GM21825 (cell line): ENCODE results near the gene WDR33.

ENCODE experiments used
- ATAC-seq: cut with Tn5 transposase; IDR thresholded peaks from one replicate; pipeline ENCODE4 v1.9.1; 2021; ENCODE audit warnings: mild to moderate bottlenecking, moderate library complexity; ENCODE audit not compliant: unreplicated experiment

The WDR33 gene

DNA sequence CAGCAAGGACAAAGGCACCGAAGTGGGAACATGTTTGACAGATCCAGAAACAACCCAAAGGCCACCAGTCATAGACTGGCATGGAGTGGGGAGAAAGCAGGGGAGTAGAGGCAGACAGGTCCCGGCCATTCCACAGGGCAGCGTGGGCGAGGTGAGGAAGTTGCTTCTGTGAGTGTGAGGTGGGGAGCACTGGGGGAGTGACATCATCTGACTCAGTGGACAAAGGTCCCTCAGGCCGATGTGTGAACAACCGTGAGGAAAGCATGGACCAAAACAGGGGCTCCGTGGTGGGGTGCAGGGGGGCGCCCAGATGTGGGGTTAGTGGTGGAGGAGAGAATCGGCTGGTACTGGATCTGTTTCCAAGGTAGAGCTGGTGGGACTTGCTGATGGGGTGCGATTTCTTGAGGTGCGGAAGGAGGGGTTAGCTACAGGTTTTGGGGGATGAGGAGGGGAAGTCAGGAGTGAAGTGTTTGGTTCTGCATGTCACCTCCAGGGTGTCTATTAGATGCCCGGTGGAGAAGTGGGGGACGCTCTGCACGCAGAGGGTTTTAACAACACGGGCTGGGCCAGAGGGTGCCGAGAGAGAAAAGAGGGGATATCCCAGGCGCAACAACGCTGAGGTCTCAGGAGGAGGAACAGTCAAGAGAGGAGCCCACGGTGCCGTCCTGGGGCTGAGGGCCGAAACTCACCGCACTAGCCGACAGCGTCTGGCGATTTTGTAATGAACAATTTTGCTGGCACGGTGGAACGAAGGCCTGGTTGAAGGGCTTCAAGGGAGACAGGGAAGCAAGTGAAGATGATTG, 112.2 kb downstream of the WDR33 start:
- ATAC-seq, result no peak

DNA sequence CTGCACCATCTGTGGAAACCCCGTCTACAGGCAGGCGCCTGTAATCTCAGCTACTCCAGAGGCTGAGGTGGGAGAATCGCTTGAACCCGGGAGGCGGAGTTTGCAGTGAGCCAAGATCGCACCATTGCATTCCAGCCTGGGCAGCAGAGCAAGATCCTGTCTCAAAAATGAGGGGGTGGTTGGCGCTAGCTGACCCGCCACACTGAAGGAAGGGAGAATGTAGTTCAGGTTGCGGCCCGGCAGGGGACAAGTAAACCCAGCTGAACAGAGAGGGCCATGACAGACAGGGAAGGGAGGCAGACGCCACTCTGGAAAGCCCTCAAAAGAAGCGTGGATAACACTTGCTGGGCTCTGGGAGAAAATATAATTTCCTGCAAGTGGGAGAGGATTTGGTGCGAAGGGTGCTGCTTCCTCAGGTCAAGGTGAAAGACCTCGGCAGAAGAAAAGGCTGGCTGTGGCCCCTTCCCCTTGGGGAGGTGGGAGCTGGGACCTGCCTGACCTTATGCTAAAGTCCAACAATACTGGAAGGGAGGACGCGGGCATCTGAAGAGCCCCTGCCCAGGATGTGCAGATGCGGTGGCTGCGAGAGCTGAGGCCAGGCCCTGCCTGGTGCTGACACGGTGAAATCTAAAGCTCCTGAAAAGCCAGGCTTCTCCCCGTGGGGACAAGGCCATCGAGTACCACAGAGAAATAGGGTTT, 113.3 kb downstream of the WDR33 start:
- ATAC-seq, result no peak

DNA sequence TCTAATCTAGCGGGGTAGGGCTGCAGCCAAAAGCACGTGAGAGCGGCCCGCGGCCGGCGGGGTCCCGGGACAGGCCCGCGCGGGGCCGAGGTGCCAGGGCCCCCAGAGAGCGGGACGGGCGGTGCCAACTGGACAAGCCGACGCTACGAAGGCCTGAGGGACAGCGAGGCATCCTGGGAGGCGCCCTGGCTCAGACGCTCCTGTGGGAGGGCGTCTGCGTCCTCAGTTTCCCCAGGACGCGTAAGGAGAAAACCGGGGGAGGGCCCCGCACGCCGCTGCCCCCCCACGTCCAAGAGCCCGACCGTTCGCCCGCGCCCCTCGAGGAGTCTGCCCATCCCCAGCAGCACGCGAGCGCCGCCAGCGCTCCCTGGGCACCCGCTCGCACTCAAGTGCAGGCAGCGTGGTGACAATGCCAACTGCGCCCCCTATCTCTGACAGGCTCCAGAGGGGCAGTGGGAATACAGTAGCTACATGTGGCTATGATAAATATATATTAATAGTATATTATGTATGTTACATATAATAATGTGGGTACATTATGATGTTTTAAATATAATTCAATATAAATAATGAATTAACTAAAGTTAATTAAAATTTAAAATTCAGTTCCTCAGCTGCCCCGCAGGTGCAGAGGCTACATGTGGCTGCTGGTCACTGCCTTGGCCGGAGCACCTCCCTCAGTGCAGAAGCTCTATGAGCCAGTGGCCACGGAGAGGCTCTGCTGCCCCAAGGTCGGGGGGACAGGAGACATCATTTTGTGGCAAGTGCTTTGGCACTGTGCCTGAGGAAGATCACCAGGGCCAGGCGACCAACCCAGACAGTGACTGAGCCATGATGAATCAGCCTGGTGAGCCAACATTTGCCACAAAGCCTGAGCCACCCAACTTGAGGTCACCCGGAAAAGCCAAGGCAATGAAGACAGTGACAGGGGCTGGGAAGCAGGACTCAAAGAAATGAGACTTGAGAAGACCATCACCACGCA, 115.2 kb downstream of the WDR33 start:
- no peak for ATAC-seq

DNA sequence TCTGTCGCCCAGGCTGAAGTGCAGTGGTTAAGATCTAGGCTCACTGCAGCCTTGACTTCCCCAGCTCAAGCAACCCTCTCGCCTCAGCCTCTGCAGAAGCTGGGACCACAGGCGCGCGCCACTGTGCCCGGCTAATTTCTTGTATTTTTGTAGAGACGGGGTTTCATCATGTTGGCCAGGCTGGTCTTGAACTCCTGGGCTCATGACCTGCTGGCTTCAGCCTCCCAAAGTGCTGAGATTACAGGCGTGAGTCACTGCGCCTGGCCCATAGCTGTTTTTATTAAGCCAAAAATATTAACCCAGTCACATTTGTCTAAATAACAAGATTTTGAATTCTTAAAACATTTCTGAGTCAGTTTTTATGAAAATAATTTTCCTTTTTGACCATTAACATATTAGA, 116.0 kb downstream of the WDR33 start:
- no peak for ATAC-seq

DNA sequence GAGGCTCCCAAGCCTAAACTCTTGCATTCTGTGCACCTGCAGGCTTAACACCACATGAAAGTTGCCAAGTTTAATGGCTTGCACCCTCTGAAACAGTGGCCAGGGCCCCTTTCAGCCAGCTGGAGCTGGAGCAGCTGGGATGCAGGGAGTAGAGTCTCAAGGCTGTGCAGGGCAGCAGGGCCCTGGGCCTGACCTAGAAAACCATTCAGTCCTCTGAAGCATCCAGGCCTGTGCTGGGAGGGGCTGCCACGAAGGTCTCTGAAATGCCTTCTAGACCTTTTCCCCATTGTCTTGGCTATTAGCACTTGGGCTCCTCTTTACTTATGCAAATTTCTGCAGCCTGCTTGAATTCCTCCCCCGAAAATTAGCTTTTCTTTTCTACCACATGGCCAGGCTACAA, 120.3 kb downstream of the WDR33 start:
- no peak for ATAC-seq

DNA sequence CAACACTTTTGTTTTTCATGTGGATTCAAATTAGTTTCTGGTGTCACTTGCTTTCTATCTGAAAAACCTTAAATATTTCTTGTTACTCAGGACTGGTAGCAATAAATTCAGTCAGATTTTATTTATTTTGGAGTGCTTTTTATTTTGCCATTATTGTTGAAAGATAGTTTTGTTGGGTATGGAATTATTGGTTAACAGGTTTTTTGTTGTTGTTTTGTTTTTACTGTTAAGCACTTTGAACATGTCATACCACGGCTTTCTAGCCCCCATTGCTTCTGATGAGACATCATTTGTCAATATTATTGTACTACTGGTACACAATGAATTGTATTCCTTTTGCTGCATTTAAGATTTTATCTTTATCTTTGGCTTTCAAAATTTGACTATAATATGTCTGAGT, 122.6 kb downstream of the WDR33 start:
- ATAC-seq, result no peak

DNA sequence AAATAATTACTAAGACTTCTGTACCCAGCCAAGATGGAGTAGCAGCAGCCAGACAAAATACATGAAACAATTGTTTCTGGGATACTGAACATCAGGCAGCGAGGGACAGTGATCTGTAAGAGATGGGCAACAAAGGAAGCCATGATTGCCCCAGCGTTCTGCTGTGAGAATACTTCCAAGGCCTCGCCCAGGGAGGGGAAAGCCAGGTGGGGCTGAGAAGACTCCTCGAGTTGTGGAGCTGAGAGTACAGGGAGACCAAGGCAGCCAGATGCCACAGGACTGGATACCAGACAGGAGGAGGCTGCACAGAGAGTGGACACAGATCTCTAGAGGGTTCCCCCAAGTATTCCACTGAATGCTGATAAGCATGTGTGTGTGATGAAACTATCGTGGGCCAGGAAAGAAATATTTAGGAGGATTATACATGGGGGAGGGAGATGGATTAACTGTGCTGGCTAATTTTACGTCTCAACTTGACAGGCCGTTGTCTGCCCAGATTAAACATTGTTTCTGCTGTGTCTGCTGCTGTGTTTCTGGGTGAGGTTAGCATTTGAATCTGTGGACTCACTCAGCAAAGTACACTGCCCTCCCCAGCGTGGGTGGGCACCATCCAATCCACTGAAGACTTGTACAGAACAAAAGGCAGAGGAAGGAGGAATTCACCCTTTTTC, 125.4 kb downstream of the WDR33 start:
- no peak for ATAC-seq

GRCh38 chr2:127683757-127684156, 127.2 kb downstream of the WDR33 start:
- no peak for ATAC-seq

DNA sequence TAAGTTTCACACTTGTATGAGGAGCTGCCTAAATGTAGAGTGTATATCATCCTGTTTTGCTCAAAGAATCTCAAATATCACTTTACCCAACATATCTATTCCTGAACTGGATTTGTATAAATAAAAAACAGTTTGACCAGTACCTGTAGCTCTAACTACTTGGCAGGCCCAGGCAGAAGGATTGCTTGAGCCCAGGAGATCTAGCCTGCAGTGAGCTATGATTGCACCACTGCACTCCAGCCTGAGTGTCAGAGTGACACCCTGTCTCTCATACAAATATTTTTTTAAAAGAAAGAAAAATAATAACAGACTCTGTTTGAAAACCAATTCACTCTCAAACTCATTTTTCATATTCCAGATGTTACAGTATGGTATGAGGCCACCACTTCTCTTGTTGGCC, 127.9 kb downstream of the WDR33 start:
- ATAC-seq, result no peak

GRCh38 chr2:127681976-127682857, 128.8 kb downstream of the WDR33 start:
- ATAC-seq, result no peak

GRCh38 chr2:127681288-127681804, 129.6 kb downstream of the WDR33 start:
- no peak for ATAC-seq

- ATAC-seq, result no peak
Observed at GRCh38 chr2:127680706-127681287, 130.2 kb downstream of the WDR33 start.

DNA sequence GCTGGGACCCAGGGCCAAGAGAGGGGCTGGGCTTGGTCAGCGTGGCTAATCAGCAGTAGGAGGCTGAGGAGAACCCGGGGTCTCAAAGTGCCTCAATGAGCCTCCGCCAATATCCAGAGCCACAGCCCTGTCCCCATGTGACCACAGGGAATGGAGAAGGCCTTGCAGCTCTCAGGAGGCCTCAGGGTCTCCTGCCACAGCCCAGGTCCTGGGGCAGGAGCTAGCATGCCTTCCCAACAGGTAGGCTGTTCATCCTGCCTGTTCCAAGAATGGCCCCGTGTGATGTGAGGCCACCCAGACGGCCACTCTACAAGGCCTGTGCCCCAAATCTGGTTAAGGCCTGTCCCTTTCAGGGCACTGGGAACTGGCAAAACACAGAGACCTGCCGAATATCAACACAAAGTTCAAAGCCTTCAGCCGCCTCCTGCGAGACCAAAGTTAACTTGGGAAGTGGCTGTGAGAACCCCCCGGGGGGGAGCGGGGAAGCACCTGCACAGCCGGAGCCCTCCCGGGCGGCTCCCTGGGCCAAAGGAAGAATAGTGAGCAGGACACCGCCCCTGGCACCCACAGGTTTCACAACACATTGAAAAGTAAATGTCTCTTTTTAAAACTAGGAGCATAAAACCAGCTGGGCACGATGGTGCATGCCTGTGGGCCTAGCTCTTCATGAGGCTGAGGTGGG, 131.2 kb downstream of the WDR33 start:
- ATAC-seq, result no peak

DNA sequence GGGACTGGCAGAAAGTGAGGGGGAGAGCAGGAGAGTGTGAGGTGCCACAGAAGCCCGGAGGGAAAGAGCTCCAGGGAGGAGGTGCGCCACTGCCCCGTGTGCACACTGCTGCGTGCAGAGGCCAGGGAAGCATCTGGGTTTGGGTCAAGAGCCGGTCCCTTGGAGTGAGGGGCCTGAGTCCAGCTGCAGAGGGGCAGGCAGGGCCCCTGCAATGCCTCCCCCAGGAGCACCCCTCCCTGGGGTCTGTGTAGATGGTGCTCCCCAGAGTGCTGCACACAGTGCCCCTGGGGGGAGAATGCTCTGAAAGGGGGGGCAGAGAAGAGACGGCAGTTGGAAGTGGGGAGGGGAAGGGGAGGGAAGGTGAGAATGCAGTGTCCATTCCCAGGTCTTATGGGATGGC, 132.0 kb downstream of the WDR33 start:
- ATAC-seq, result no peak

DNA sequence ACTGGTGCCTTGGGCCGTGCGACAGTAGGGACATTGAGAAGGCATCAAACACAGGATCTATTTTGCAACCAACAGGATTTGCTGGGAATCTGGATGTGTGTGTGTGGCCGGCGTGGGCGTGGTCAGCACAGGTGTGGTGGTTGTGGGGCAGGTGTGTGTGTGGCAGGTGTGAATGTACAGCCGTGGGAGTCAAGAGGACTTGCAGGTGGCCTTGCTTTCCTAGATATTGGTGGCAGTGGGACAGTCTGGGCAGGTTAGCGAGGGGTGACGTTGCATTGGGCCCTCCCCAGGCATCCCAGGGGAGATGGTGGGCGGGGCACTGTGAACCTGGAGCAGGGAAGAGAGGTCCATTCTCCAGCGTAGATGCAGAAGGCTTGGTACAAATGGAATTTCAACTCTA, 132.4 kb downstream of the WDR33 start:
- no peak for ATAC-seq

GRCh38 chr2:127676906-127677305, 134.1 kb downstream of the WDR33 start:
- ATAC-seq, result no peak

GRCh38 chr2:127675331-127676261, 135.4 kb downstream of the WDR33 start, which contains the start of gene LIMS2:
LIMS2 (minus strand) TSS chr2:127675530; CDS start chr2:127675024, 506 bp downstream.
- no peak for ATAC-seq
